ENCODE measurements around the gene FRYL.

DNA sequence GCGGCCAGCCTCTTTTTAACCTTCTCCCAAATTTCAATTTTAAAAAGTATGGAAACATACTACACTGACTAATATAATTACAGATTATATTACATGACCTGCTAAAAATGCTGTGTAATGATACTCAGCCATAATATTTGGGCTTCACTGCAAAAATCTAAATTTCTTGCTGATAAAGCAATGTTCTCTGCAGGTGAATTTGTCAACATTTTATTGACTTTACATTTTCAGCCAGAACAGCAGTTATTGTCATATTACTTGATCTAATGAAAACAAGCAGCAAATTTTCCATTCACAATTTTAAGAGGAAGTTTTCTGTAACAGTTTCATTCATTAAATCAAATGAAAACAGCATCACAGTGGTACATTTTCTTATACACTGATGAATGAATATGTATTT, 91.1 kb downstream of the FRYL start:
- TF ChIP-seq, protein P1, sequence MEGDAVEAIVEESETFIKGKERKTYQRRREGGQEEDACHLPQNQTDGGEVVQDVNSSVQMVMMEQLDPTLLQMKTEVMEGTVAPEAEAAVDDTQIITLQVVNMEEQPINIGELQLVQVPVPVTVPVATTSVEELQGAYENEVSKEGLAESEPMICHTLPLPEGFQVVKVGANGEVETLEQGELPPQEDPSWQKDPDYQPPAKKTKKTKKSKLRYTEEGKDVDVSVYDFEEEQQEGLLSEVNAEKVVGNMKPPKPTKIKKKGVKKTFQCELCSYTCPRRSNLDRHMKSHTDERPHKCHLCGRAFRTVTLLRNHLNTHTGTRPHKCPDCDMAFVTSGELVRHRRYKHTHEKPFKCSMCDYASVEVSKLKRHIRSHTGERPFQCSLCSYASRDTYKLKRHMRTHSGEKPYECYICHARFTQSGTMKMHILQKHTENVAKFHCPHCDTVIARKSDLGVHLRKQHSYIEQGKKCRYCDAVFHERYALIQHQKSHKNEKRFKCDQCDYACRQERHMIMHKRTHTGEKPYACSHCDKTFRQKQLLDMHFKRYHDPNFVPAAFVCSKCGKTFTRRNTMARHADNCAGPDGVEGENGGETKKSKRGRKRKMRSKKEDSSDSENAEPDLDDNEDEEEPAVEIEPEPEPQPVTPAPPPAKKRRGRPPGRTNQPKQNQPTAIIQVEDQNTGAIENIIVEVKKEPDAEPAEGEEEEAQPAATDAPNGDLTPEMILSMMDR (IDR thresholded peaks at IDR 0.05; ENCODE audit: poor library complexity, severe bottlenecking), result no peak
- TF ChIP-seq RAD21 (conservative IDR thresholded peaks at IDR 0.05), result no peak
- no peak for TF ChIP-seq TAF1 (IDR thresholded peaks at IDR 0.05; ENCODE audit: low read depth)
- TF ChIP-seq REST (IDR thresholded peaks at IDR 0.05; ENCODE audit: borderline replicate concordance), result no peak
- TF ChIP-seq EZH2 (IDR thresholded peaks at IDR 0.05; ENCODE audit: borderline replicate concordance, insufficient read depth, low read length, poor library complexity, severe bottlenecking), result no peak
- TF ChIP-seq POLR2AphosphoS5 (IDR thresholded peaks at IDR 0.05), result no peak
